GM18861 (cell line): ENCODE measurements around the gene BST2.
"Not testable (repeated sequence)": the region's sequence is repeated elsewhere in the genome, so short reads cannot be mapped to it uniquely, and the experiment has no call there.

Experiments used
- ATAC-seq: cut with Tn5 transposase; IDR thresholded peaks from one replicate; pipeline ENCODE4 v1.9.1; 2021; ENCODE audit not compliant: unreplicated experiment

BST2 gene

DNA sequence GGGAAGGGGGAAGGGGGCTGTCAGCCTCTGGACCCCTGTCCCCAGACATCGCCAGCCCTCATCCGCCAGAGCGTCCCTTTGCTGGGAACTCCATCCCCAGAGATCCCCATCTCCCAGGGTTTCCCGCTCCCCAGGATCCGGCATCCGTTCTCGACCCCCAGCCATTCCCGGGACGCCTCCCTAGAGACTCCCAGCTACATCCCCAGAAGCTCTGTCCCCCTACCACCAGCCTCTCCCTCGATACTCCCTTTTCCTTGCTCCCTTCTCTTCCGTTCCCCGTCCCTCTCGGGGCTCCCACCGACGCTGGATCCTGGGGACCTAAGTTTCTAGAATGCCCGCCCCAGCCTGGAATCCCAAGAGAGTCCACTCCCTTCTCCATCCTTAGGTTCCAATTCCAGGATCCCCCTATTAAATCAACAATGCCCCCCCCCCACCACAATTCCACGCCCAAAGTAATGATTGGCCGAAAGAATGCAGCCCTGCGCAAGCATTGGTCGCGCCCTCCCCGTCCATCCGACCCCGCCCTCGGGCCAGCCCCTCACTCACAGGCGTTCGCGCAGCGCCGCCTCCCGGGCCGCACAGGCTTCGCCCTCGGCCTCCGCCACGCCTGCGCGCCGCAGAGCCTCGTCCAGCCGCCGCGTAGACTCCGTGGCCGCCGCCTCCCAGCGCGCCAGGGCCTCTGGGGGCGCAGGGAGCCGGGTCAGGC lies 14.6 kb downstream of the BST2 start:
- peak; percentile 74 for ATAC-seq

DNA sequence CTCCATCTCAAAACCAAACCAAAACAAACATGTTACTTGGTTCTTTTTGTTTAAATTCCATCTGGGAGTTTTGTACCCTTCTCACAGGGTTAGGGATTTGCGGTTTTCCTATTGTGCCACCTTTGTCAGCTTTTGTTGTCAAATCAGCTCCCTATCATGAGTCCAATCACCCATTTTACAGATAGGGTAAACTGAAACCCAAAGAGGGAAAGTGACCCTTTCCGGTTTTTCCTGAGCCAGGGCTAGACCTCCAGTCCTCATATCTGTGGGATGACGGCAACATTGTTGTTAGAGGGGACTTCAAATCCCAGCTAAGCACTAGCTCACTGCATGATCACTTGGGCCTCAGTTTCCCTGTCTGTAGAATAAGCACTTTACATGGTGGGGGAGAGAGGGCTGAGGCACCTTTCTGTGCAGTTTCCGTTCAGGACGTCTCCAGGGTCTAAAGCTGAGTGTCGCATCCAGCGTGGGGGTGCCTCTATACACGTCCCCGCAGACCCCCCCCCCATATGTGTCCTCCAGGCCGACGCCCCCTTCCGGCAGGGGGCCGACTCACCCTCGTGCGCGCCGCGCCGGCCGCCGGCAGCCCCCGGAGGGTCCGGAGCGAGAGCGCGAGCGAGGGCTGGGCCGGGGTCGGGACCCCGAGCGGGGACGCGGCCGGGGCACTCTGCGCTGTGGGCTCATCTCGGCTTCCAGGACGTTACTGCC lies 15.3 kb downstream of the BST2 start:
- no peak for ATAC-seq

DNA sequence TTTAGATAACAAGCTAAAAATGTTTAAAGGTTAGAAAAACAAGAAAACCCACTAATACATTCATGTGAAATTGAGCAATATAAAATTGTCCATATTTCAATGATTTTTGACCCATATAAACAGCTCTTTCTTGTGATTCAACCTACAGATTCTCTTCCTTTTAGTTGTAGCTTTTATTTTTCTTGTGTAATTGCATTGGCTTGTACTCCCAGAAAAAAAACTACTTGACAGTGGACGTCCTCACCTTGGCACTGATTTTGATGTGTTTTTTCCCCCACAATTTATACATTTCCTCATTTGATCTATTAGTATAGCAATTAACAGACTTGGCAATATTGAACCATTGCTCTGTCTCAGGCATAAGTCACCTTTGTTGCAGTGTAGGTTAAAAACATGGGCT lies 16.1 kb downstream of the BST2 start:
- ATAC-seq, result no peak

DNA sequence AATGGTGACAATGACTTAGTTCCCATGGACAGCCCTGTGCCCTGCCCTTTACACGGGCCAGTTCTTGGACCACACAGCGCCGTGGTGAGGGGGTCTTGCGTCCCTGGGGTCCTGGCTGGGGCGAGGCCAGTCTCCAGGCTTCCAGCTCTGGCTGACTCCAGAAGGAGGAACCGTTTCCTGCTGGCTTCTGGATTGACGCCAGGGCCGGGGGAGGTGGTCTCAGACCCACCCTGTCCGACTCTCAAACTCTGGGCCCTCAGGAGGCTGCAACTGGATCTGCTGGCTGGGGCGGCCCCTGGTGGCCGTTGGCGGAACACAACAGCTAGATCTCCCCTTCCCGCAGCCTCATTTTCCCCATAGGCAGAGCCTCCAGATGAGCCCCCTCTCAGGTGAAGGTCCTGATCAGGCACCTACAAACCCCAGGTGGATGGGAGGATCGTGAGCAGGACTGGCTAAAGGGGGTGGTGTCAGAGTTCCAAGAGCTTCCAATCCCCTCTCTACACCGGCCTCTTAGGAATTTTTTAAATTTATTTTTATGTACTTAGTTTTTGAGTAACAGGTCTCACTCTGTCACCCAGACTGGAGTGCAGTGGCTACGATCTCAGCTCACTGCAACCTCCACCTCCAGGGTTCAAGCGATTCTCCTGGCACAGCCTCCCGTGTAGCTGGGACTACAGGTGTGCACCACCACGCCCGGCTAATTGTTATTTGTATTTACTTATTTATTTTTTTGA lies 19.4 kb downstream of the BST2 start:
- ATAC-seq, result no peak

DNA sequence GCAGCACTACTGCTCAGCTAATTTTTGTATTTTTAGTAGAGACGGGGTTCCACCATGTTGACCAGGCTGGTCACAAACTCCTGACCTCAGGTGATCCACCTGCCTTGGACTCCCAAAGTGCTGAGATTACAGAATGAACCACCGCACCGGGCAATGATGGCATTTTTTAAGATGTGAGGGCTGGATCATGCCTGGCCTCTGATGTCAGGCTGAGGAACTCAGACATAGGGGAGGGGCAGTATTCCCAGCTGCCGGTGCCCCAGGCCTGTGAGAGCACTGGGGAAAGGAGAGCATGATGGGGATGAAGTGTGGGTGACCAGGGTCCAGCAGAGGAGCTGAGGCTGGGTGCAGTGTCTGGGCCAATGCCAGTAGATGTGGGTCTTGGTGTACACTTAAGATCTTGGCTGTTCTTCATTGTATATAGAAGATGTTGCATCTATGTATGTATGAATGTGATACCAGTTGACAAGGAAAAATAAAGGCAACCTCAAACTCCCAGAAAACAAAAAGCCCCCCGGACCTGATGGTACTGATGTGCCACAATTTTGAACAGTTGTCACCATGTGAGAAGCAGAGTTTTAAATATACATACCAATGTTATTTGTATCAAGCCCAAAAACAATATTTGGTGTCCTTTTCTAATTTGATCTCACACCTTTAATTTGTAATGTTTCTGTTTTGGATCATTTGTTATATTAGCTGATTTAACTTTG lies 24.8 kb downstream of the BST2 start:
- ATAC-seq, result no peak

DNA sequence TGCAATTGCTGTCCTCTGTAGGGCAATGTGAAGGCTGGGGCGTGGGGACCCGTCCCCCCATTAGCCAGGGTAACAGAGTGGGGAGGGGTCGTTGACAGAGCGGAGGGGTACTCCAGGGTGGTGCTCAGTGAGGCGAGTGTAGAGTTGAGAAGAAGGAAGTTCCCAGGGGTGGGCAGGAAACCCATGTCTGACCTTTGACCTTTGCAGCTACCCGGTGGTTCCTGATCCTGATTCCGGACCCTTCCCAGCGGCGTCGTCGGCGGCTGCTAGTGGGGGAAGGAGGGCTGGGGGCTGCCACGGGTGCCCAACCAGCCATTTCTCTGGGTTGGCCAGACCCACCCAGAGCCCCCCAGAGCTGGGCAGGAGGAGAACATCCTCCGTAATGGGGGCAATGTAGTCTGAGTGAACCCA lies 26.2 kb downstream of the BST2 start:
- ATAC-seq, result no peak

DNA sequence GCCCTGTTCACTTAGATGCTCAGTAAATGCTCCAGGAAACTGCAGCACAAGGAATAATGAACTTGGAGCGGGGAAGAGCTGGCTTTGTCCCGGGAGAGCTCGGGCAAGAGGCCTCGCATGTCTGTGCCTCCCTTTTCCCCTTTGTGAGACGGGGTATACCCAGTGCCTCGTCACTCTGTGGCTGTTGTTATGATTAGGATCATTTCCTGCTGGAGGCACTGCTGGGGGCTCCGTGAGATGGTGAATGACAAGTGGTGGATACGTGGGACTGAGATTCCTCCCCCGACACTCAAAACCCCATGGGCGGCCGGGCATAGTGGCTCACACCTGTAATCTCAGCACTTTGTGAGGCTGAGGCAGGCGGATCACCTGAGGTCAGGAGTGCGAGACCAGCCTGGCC lies 27.2 kb downstream of the BST2 start:
- no peak for ATAC-seq

DNA sequence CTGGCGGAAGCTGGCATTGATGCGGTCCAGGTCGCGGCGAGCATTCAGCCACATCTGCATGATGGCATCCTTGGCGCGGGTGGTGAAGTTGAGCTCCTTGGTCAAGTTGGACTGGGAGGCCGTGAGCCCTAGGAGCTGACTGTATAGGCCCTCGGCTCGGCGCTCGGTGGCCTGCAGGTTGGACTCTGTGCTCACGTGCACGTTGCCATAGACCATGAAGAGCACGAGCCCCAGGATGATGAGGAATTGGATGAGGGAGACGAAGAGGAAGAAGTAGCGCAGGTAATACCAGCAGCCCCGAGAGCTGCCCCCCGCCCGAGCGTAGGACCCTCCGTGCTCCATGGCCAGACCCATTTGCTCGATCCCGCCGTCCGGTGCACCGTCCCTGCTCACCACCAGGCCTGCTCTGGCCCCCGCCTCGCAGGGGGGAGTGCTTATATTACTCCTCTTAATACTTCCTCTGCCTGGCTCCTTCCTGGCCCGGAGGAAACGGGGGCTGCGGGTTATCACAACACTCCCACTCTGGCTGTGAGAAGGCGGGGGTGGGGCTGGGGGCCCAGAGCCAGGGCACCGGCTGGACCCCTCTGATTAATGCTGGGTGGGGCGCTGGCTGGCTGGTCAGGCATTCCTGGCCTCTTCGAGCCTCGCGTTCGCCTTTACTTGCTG lies 28.4 kb downstream of the BST2 start, which contains the start of gene PLVAP:
TSS of gene PLVAP (minus strand) at position 408 of the 666 bp plus-strand sequence. CDS start at position 354, 54 bp downstream.
- ATAC-seq, result no peak

DNA sequence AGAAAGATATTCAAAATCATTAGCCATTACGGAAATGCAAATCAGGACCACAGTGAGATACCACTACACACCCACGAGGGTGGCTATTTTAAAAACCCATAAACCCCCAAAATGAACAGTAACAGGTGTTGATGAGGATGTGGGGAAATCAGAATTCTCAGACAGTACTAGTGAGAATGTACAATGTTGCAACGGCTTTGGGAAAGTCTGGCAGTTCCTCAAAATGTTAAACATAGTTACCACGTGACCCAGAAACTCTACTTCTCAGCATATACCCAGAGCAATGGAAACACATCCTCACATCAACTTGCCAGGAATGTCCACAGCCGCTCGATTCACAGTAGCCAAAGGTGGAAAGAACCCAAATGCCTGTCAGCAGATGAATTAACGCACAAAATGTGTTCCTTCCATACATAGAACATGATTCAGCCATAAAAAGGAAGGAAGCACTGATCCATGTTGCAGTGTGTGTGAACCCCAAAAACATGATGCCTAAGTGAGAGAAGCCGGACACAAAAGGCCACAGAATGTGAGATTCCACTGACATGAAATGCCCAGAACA lies 35.3 kb downstream of the BST2 start:
- peak; percentile 87 for ATAC-seq

DNA sequence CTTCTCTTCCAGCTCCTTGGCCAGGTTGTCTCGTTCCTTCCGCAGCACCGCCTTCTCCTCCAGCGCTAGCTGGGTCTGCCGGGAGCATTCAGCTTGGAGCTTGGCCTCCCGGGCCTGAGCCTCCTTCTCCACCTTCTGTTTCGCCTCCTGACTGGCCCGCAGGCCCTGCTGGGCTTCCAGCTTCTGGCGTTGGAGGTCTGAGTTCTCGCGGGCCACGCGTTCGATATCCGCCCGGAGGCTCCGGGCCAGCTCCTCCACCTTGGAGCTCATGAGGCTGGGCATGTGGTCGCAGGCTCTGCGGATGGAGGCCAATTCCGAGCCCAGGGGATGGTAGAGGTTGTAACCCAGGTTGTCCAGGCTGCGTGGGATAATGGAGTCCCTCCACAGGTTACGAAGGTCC lies 40.1 kb downstream of the BST2 start:
- no peak for ATAC-seq

DNA sequence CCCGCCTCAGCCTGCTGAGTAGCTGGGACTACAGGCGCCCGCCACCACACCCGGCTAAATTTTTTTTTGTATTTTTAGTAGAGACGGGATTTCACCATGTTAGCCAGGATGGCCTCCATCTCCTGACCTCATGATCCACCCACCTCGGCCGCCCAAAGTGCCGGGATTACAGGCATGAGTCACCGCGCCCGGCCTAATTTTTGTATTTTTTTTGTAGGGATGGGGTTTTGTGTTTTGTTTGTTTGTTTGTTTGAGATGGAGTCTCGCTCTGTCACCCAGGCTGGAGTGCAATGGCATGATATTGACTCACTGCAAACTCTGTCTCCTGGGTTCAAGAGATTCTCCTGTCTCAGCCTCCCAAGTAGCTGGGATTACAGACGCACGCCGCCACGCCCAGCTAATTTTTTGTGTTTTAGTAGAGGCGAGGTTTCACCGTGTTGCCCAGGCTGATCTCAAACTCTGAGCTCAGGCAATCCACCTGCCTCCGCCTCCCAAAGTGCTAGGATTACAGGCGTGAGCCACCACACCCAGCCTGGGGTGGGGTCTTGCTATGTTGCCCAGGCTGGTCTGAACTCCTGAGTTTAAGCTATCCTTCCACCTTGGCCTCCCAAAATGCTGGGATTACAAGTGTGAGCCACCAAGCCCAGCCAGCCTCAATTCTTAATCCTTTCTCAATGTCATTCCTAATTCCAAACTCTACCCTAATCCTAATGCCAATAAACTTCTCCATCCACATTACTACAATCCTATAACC lies 41.4 kb downstream of the BST2 start:
- ATAC-seq, result not testable (repeated sequence)

DNA sequence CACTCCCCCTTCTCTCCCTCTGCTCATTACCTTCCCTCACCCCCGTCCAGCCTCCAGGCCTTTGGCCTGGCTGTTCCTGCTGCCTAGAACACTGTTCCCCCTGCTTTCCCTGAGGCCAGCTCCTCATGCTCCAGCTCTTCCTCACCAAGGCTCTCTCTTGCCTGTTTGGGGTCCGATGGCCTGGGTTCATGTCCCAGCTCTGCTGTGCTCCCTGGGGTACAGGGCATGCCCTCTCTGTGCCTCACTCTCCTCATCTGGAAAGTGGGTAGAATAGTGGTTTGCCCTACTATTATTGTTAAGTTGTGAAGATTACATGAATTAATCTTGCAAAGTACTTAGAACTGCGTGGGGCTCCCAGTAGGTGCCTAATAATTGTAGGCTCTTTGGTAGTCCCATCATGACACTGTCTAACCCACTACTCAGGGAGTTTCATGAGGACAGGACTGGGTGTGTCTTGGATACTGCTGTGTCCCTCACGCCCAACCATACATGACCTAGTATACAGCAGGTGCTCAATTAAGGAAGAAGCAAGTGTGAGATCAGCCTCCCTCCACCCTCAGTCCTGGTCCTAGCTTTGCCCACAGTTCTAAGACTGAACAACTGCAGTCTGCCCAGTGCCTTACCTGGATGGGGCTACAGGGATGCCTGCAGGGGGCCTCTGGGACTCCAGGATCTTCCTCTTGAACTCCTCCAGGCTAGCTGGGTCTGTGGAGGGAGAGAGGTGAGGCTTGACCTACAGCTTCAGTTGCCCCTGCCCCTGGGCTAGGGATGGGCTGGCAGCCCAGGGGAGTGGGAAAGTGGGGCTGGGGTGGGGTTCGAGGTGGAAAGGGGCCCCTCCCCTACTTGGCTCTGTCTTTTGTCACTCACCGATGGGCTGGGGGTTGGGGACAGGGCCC lies 45.3 kb downstream of the BST2 start:
- no peak for ATAC-seq

DNA sequence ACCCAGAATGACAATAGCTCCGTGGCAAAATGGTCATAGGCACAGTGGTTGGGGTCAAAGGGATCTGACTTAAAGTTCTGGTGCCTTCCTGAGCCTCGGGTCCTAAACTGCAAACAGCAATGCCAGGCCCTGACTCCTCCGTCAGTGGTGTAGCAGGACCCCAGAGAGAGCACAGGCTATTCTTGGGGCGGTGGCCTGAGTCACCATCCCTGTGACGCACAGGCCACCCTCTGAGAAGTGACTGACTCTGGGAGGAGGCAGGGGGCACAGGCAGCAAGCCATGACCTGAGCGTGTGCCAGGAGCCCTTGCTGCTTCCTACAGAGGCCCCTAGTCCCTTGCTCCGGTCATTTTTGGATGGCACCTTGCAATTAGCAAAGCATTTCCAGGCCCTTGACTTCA lies 47.0 kb downstream of the BST2 start:
- ATAC-seq, result no peak

DNA sequence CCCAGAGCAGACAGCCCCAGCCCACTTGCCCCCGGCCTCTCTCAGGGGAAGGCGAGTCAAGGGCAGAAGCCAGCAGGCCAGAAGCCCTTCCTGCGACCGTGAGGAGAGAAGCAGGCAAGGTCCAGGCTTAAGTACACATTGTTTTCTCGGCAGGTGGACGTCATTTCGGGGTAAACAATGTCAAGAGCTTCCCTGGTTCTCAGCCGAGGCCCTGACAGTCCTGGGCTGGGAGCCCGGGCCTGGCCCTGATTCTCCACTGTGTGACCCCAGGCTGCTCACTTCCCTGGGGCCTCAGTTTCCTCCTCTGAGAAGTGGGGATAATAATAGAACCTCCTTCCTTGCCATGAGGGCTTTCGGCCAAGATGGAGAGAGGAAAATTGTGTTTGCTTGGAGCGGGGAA lies 47.7 kb downstream of the BST2 start:
- no peak for ATAC-seq

DNA sequence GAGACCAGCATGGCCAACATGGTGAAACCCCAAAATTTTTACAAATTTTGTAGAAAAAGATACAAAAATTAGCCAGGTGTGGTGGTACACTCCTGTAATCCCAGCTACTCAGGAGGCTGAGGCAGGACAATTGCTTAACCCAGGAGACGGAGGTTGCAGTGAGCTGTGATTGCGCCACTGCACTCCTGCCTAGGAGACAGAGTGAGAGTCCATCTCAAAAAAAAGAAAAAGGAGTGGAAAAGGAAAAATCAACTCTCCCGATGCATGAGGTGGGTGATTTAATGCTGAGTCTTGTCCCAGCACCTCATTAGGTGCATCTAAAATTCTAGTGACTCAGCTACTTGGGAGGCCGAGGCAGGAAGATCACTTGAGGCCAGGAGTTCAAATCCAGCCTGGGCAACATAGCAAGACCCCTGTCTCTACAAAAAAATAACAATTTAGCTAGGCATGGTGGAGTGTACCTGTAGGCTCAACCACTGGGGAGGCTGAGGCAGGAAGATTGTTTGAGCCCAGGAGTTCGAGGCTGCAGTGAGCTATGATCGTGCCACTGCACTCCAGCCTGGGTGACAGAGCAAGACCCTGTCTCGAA lies 48.3 kb downstream of the BST2 start:
- no peak for ATAC-seq

DNA sequence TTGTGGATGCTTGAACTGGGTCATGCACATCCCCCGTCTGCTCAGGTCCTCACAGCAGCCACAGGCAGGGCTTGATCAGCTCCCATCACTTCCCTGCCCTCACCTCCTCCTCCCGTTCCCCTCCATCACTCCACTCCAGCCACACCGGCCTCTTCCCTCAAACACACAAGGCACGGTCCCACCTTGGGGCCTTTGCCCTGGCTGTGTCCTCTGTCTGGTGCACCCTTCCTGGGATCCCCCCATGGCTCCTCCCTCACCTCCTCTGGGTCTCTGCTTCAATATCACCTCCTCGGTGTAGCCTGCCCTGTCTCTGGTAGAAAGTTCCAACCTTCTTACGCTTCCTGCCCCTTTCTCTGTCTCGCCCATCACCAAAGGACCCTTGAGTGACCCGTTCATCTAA lies 52.0 kb downstream of the BST2 start:
- ATAC-seq, result no peak
